B cell (primary cell): ENCODE data around the gene TPO. TPM values are rescaled to one million over a fixed set of nuclear protein-coding genes. Genes with fewer than 3 reads are reported as not detected.

Experiments used
- ATAC-seq: fragments of 200-7000 bp; cut with Tn5 transposase; one replicate; pipeline ENCODE4 v1.10.0; 2021; ENCODE audit warnings: low read depth, mild to moderate bottlenecking, moderate number of reproducible peaks, moderate library complexity
- CTCF ChIA-PET: fragments of 350-600 bp; sonication (Branson Sonifier 250); formaldehyde crosslinking; loops from one replicate; lab custom pipeline; 2021; ENCODE audit warnings: antibody characterized with exemption, inconsistent platforms; lab: Charles Lee
- POLR2A ChIA-PET: fragments of 350-600 bp; sonication (Branson Sonifier 250); formaldehyde crosslinking; loops from one replicate; lab custom pipeline; 2021; ENCODE audit warnings: antibody characterized with exemption; lab: Charles Lee
- DNase-seq: peaks from one replicate; pipeline ENCODE4 v3.0.0; 2013
- H2AFZ ChIP-seq: 2 replicates; pipeline ENCODE4 v1.6.1; 2012; ENCODE audit warnings: mild to moderate bottlenecking, low read depth, low read length; ENCODE audit not compliant: insufficient read depth, poor library complexity, severe bottlenecking
- H3K27ac ChIP-seq, 2 donors: 1 replicate in 1 of 2; 2 replicates in 1 of 2; pipeline ENCODE4 v1.5.1; 2012 to 2013; ENCODE audit warnings: low read length in 2 of 2, mild to moderate bottlenecking in 2 of 2, moderate library complexity in 1 of 2
- H3K27me3 ChIP-seq, 4 experiments: fragments of 200-600 bp in 1 of 4; sonication (generic) in 1 of 4; replicated peaks in 1 of 4; 1 replicate in 2 of 4; 2 replicates in 2 of 4; pipeline versions ENCODE4 v1.6.1 to v1.7.0; 2013 to 2016; ENCODE audit warnings: low read length in 3 of 4, mild to moderate bottlenecking in 2 of 4, mixed read lengths in 1 of 4, moderate library complexity in 1 of 4; ENCODE audit not compliant: insufficient read depth in 4 of 4, control insufficient read depth in 3 of 4; ENCODE audit errors: control extremely low read depth in 1 of 4
- H3K36me3 ChIP-seq, 2 experiments: replicated peaks in 1 of 2; 1 replicate in 1 of 2; 2 replicates in 1 of 2; pipeline versions ENCODE4 v1.6.1 to v1.7.1; 2013; ENCODE audit warnings: low read length in 1 of 2; ENCODE audit not compliant: insufficient read depth in 2 of 2, control insufficient read depth in 1 of 2; ENCODE audit errors: control extremely low read depth in 1 of 2, extremely low read depth in 1 of 2
- H3K4me1 ChIP-seq, 2 donors: fragments of 200-600 bp in 1 of 2; sonication (generic) in 1 of 2; 1 replicate in 1 of 2; 2 replicates in 1 of 2; pipeline versions ENCODE4 v1.5.1 to v1.6.1; 2013 to 2017; ENCODE audit warnings: low read length in 2 of 2; ENCODE audit not compliant: control insufficient read depth in 2 of 2, insufficient read depth in 2 of 2
- H3K4me2 ChIP-seq: replicated peaks from 2 replicates; pipeline ENCODE3; 2012; ENCODE audit warnings: mild to moderate bottlenecking, low read depth, low read length; ENCODE audit not compliant: poor library complexity, severe bottlenecking
- H3K4me3 ChIP-seq, 5 experiments: fragments of 200-600 bp in 1 of 5; sonication (generic) in 1 of 5; 1 replicate in 3 of 5; 2 replicates in 2 of 5; pipeline versions ENCODE4 v1.5.1 to v1.7.0; 2011 to 2016; ENCODE audit warnings: low read length in 4 of 5, mild to moderate bottlenecking in 4 of 5, low read depth in 2 of 5, control low read depth in 1 of 5, moderate library complexity in 1 of 5; ENCODE audit not compliant: insufficient read depth in 1 of 5; ENCODE audit errors: control extremely low read depth in 1 of 5, extremely low read depth in 1 of 5
- H3K79me2 ChIP-seq: fragments of 200-600 bp; sonication (generic); one replicate; pipeline ENCODE4 v1.6.0; 2016; ENCODE audit warnings: low read length; ENCODE audit not compliant: control insufficient read depth, insufficient read depth
- H3K9ac ChIP-seq: fragments of 200-600 bp; sonication (generic); 2 replicates; pipeline ENCODE4 v1.6.1; 2017; ENCODE audit warnings: mild to moderate bottlenecking, low read length, moderate library complexity
- H3K9me3 ChIP-seq, 3 donors: one replicate each; pipeline versions ENCODE4 v1.6.1 to v1.7.1; 2013; ENCODE audit warnings: low read length in 2 of 3; ENCODE audit not compliant: control insufficient read depth in 2 of 3, insufficient read depth in 1 of 3; ENCODE audit errors: control extremely low read depth in 1 of 3
- H4K20me1 ChIP-seq: 2 replicates; pipeline ENCODE4 v1.6.0; 2012; ENCODE audit warnings: mild to moderate bottlenecking, low read length; ENCODE audit not compliant: insufficient read depth, control insufficient read depth, poor library complexity, severe bottlenecking
- H3K27ac Mint-ChIP-seq: one replicate; pipeline ENCODE4 v1.8.0; 2021; ENCODE audit warnings: mixed read lengths
- H3K27me3 Mint-ChIP-seq: one replicate; pipeline ENCODE4 v1.8.0; 2021; ENCODE audit warnings: mixed read lengths
- H3K4me1 Mint-ChIP-seq: one replicate; pipeline ENCODE4 v1.8.0; 2021; ENCODE audit warnings: mixed read lengths
- H3K4me3 Mint-ChIP-seq: one replicate; pipeline ENCODE4 v1.8.0; 2021; ENCODE audit warnings: mixed read lengths
- H3K9me3 Mint-ChIP-seq: one replicate; pipeline ENCODE4 v1.8.0; 2022; ENCODE audit warnings: mixed read lengths; ENCODE audit not compliant: insufficient read depth
- EZH2 ChIP-seq: IDR thresholded peaks from 2 replicates; pipeline ENCODE4 v1.6.1; 2012; ENCODE audit warnings: borderline replicate concordance, low read depth, mild to moderate bottlenecking, moderate library complexity, low read length; ENCODE audit not compliant: insufficient read depth, poor library complexity, severe bottlenecking
- WGBS: methylation state at CpG from one replicate; pipeline ENCODE4 v1.1.5; 2013; ENCODE audit warnings: missing lambda C conversion rate; ENCODE audit not compliant: insufficient coverage; 5-methylcytosine and 5-hydroxymethylcytosine counted together
- intact Hi-C: fragments of 100-400 bp; cut with micrococcal nuclease; formaldehyde crosslinking; loops from one replicate; pipeline ENCODE4 v1.10.0; 2022
- polyA plus RNA-seq: library from polyadenylated mRNA; depleted of rRNA; stranded (reverse); fragments of >200 nt; gene quantifications from 2 replicates; pipeline ENCODE4 v1.2.3, GENCODE V29; 2012
- total RNA-seq, 2 donors: library from RNA; stranded (reverse); fragments of 120-200 nt in 1 of 2; gene quantifications; 1 replicate in 1 of 2; 2 replicates in 1 of 2; pipeline versions ENCODE4 v1.2.3 to v1.2.4, GENCODE V29; 2013 to 2022
- TF ChIP-seq, protein P1 (sequence below): fragments of 200-600 bp; IDR thresholded peaks from one replicate; pipeline ENCODE4 v1.8.0; 2022; ENCODE audit warnings: antibody characterized with exemption, mild to moderate bottlenecking

Gene TPO
- total and polyA plus RNA-seq, 2 donors (not counting 1 experiment from before 2014, with no cell fraction given), result not detected

DNA sequence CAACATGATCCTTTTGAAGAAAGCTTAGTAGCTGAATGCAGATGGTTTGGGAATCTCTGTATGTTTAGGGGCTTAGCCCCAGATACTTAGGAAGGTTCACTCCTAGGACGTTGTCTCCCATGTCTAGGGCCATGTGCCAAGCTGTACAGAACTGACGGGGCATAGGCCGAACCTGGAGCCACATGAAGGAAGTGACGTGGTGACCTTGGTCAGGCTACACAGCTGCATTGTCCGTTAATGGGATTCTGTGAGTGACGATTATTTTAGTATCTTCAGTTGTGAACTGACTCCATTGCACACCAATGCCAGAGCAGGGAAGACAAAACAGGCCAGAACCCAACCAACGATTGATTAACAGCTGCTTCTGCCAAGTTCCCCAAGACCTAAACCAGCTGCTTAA lies 139.3 kb downstream of the TPO start:
- DNase-seq, result no peak
- Histone ChIP-seq H2AFZ (no peak overlapping the region), H3K27ac (no peak overlapping the region), H3K27me3 (peaks cover 0 to 15% (median 0%) of the 10 kb centered on the region in 4 experiments), H3K4me3 (no peak overlapping the region), H3K4me2 (no peak overlapping the region), H3K9ac (no peak overlapping the region), H4K20me1 (no peaks in the 10 kb centered on the region), H3K79me2 (no peaks in the 10 kb centered on the region), H3K9me3 (no peaks in the 10 kb centered on the region), H3K4me1 (peaks cover 4 to 9% of the 10 kb centered on the region in 2 donors), H3K36me3 (no peaks in the 10 kb centered on the region)
- Mint-ChIP-seq H3K27ac (no peak overlapping the region), H3K4me1 (peaks cover 3% of the 10 kb centered on the region), H3K9me3 (no peaks in the 10 kb centered on the region), H3K27me3 (peaks cover 22% of the 10 kb centered on the region), H3K4me3 (no peak overlapping the region)
- CTCF ChIA-PET, result interaction anchor here (1.2 to 3.6 kb wide), 3 partner anchors 10 to 1023 kb away, joined by 3 to 18 read pairs (median 6); no protein-coding TSS in a partner anchor
- POLR2A ChIA-PET, result no interaction called here
- intact Hi-C loops, result no loop called here
- ATAC-seq, result no peak
- TF ChIP-seq, protein P1, sequence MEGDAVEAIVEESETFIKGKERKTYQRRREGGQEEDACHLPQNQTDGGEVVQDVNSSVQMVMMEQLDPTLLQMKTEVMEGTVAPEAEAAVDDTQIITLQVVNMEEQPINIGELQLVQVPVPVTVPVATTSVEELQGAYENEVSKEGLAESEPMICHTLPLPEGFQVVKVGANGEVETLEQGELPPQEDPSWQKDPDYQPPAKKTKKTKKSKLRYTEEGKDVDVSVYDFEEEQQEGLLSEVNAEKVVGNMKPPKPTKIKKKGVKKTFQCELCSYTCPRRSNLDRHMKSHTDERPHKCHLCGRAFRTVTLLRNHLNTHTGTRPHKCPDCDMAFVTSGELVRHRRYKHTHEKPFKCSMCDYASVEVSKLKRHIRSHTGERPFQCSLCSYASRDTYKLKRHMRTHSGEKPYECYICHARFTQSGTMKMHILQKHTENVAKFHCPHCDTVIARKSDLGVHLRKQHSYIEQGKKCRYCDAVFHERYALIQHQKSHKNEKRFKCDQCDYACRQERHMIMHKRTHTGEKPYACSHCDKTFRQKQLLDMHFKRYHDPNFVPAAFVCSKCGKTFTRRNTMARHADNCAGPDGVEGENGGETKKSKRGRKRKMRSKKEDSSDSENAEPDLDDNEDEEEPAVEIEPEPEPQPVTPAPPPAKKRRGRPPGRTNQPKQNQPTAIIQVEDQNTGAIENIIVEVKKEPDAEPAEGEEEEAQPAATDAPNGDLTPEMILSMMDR, result no peak
- TF ChIP-seq EZH2, result no peak
- WGBS, result 81% methylated on average over 6 of the region's 7 CpGs

DNA sequence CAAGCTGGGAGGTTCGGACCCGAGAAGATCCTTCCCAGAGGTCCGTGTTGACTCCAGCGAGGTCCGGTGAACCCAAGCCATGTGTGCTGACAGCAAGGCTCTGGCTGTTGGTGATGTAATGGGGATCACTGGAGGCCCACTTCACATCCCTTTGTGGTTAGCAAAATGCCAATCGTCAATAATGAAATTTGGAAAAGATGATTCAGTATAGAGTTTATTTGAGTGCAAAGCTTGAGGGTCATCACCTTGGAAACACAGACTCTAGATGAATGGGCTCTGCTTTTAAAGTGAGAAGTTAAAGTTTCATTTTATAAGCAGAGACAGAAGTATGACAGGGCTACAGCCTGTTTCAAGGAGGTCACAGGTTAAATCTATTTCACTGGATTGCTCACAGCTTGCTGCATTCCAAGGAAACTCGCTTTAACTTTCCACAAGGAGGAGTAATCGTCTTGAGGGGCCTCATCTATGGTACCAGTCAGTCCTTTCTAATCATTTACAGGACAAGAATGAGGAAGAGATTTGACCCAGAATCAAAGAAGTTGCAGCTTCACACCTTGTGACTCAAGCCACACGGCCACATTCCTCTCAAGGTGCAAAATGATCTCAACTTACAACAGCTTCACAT lies 140.5 kb downstream of the TPO start:
- ATAC-seq, result no peak
- no peak for TF ChIP-seq EZH2
- TF ChIP-seq, protein P1, result no peak
- Histone ChIP-seq H3K36me3 (no peaks in the 10 kb centered on the region), H3K4me2 (no peak overlapping the region), H4K20me1 (no peaks in the 10 kb centered on the region), H3K4me3 (no peak overlapping the region), H3K27me3 (peaks cover 0 to 15% (median 0%) of the 10 kb centered on the region in 4 experiments), H3K27ac (no peak overlapping the region), H3K4me1 (peaks cover 4 to 9% of the 10 kb centered on the region in 2 donors), H2AFZ (no peak overlapping the region), H3K9me3 (no peaks in the 10 kb centered on the region), H3K9ac (no peak overlapping the region), H3K79me2 (no peaks in the 10 kb centered on the region)
- ChIA-PET CTCF (no interaction called here), POLR2A (no interaction called here)
- DNase-seq, result no peak
- Mint-ChIP-seq H3K4me1 (peaks cover 3% of the 10 kb centered on the region), H3K27ac (no peak overlapping the region), H3K27me3 (peaks cover 17% of the 10 kb centered on the region), H3K4me3 (no peak overlapping the region), H3K9me3 (no peaks in the 10 kb centered on the region)
- intact Hi-C loops, result no loop called here
- 81% methylated on average over 7 of the region's 9 CpGs for WGBS
